ENCODE measurements around the gene KCNK6. TPM values are rescaled to one million over a fixed set of nuclear protein-coding genes. Genes with fewer than 3 reads are reported as not detected.

KCNK6 gene
- total and polyA plus RNA-seq, 2 experiments from 2014 or later, result 9.0 to 14.6 TPM

DNA sequence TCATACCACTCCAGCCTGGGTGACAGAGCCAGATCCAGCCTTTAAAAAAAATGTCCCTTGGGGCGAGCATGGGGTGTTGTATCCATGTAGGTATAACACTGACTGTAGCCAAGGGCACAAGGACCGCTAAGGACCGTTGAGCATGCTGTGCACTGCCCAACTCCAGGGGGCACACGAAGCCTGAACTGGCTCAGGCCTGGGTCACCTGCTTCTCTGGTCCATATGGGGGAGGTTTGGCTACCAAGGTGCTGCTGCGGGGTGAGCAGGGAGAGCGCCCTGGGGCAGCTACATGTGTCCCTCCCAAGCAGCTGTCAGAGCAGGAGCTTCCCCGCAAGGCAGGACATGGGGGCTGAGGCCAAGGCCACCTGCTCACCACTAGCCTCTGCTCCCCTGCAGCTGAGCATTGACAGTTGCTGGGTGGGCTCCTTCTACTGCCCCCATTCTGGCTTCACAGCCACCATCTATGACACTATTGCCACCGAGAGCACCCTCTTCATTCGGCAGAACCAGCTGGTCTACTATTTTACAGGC lies 32.3 kb downstream of the KCNK6 start:
- peaks cover 15% of the 10 kb centered on the region for H3K27me3 Mint-ChIP-seq (ENCODE audit: insufficient read depth, low read depth, poor library complexity)
- Histone ChIP-seq H2AFZ (no peak overlapping the region), H3K4me2 (no peak overlapping the region), H3K36me3 (ENCODE audit: insufficient read depth) (no peaks in the 10 kb centered on the region), H3K9me2 (ENCODE audit: insufficient read depth) (no peaks in the 10 kb centered on the region), H3K4me3 (no peak overlapping the region), H4K20me1 (replicated peaks; ENCODE audit: insufficient read depth) (no peaks in the 10 kb centered on the region), H3K4me1 (ENCODE audit: insufficient read depth) (no peaks in the 10 kb centered on the region), H3K27me3 (ENCODE audit: insufficient read depth) (no peaks in the 10 kb centered on the region), H3K27ac (ENCODE audit: low read depth) (no peak overlapping the region), H3K79me2 (replicated peaks; ENCODE audit: insufficient read depth) (no peaks in the 10 kb centered on the region), H3F3A (replicated peaks; ENCODE audit: low read depth) (0 out of 2 replicates have a peak, but pooled peaks cover 3% of the 10 kb centered on the region)
- TF ChIP-seq EZH2phosphoT487 (IDR thresholded peaks at IDR 0.05; ENCODE audit: unreplicated experiment) (no peak), ZNF114 (CRISPR knock-in tag; IDR thresholded peaks at IDR 0.05) (no peak), ZNF331 (CRISPR knock-in tag; IDR thresholded peaks at IDR 0.05; ENCODE audit: low read depth) (no peak)
- TF ChIP-seq, protein P1, sequence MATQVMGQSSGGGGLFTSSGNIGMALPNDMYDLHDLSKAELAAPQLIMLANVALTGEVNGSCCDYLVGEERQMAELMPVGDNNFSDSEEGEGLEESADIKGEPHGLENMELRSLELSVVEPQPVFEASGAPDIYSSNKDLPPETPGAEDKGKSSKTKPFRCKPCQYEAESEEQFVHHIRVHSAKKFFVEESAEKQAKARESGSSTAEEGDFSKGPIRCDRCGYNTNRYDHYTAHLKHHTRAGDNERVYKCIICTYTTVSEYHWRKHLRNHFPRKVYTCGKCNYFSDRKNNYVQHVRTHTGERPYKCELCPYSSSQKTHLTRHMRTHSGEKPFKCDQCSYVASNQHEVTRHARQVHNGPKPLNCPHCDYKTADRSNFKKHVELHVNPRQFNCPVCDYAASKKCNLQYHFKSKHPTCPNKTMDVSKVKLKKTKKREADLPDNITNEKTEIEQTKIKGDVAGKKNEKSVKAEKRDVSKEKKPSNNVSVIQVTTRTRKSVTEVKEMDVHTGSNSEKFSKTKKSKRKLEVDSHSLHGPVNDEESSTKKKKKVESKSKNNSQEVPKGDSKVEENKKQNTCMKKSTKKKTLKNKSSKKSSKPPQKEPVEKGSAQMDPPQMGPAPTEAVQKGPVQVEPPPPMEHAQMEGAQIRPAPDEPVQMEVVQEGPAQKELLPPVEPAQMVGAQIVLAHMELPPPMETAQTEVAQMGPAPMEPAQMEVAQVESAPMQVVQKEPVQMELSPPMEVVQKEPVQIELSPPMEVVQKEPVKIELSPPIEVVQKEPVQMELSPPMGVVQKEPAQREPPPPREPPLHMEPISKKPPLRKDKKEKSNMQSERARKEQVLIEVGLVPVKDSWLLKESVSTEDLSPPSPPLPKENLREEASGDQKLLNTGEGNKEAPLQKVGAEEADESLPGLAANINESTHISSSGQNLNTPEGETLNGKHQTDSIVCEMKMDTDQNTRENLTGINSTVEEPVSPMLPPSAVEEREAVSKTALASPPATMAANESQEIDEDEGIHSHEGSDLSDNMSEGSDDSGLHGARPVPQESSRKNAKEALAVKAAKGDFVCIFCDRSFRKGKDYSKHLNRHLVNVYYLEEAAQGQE (IDR thresholded peaks at IDR 0.05; ENCODE audit: unreplicated experiment), result no peak
- TF ChIP-seq, protein P2, sequence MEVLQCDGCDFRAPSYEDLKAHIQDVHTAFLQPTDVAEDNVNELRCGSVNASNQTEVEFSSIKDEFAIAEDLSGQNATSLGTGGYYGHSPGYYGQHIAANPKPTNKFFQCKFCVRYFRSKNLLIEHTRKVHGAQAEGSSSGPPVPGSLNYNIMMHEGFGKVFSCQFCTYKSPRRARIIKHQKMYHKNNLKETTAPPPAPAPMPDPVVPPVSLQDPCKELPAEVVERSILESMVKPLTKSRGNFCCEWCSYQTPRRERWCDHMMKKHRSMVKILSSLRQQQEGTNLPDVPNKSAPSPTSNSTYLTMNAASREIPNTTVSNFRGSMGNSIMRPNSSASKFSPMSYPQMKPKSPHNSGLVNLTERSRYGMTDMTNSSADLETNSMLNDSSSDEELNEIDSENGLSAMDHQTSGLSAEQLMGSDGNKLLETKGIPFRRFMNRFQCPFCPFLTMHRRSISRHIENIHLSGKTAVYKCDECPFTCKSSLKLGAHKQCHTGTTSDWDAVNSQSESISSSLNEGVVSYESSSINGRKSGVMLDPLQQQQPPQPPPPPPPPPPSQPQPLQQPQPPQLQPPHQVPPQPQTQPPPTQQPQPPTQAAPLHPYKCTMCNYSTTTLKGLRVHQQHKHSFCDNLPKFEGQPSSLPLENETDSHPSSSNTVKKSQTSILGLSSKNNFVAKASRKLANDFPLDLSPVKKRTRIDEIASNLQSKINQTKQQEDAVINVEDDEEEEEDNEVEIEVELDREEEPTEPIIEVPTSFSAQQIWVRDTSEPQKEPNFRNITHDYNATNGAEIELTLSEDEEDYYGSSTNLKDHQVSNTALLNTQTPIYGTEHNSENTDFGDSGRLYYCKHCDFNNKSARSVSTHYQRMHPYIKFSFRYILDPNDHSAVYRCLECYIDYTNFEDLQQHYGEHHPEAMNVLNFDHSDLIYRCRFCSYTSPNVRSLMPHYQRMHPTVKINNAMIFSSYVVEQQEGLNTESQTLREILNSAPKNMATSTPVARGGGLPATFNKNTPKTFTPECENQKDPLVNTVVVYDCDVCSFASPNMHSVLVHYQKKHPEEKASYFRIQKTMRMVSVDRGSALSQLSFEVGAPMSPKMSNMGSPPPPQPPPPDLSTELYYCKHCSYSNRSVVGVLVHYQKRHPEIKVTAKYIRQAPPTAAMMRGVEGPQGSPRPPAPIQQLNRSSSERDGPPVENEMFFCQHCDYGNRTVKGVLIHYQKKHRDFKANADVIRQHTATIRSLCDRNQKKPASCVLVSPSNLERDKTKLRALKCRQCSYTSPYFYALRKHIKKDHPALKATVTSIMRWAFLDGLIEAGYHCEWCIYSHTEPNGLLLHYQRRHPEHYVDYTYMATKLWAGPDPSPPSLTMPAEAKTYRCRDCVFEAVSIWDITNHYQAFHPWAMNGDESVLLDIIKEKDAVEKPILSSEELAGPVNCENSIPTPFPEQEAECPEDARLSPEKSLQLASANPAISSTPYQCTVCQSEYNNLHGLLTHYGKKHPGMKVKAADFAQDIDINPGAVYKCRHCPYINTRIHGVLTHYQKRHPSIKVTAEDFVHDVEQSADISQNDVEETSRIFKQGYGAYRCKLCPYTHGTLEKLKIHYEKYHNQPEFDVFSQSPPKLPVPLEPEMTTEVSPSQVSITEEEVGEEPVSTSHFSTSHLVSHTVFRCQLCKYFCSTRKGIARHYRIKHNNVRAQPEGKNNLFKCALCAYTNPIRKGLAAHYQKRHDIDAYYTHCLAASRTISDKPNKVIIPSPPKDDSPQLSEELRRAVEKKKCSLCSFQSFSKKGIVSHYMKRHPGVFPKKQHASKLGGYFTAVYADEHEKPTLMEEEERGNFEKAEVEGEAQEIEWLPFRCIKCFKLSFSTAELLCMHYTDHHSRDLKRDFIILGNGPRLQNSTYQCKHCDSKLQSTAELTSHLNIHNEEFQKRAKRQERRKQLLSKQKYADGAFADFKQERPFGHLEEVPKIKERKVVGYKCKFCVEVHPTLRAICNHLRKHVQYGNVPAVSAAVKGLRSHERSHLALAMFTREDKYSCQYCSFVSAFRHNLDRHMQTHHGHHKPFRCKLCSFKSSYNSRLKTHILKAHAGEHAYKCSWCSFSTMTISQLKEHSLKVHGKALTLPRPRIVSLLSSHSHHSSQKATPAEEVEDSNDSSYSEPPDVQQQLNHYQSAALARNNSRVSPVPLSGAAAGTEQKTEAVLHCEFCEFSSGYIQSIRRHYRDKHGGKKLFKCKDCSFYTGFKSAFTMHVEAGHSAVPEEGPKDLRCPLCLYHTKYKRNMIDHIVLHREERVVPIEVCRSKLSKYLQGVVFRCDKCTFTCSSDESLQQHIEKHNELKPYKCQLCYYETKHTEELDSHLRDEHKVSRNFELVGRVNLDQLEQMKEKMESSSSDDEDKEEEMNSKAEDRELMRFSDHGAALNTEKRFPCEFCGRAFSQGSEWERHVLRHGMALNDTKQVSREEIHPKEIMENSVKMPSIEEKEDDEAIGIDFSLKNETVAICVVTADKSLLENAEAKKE (CRISPR knock-in tag; IDR thresholded peaks at IDR 0.05), result no peak
- TF ChIP-seq, protein P3, sequence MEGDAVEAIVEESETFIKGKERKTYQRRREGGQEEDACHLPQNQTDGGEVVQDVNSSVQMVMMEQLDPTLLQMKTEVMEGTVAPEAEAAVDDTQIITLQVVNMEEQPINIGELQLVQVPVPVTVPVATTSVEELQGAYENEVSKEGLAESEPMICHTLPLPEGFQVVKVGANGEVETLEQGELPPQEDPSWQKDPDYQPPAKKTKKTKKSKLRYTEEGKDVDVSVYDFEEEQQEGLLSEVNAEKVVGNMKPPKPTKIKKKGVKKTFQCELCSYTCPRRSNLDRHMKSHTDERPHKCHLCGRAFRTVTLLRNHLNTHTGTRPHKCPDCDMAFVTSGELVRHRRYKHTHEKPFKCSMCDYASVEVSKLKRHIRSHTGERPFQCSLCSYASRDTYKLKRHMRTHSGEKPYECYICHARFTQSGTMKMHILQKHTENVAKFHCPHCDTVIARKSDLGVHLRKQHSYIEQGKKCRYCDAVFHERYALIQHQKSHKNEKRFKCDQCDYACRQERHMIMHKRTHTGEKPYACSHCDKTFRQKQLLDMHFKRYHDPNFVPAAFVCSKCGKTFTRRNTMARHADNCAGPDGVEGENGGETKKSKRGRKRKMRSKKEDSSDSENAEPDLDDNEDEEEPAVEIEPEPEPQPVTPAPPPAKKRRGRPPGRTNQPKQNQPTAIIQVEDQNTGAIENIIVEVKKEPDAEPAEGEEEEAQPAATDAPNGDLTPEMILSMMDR (conservative IDR thresholded peaks at IDR 0.05; ENCODE audit: low read depth in 2 of 2), result peak in 1 of 2 experiments; percentile 20; a peak in 2 of 4 replicates
- no peak overlapping the region for H3K4me3 Mint-ChIP-seq
- ATAC-seq, result peak; percentile 45
- no peak for DNase-seq (ENCODE audit: low spot score)
- H3K4me1 Mint-ChIP-seq, result peaks cover 8% of the 10 kb centered on the region; the same call in 2 of the 3 replicates
- no peaks in the 10 kb centered on the region for H3K36me3 Mint-ChIP-seq (ENCODE audit: low read depth)
- no peaks in the 10 kb centered on the region for H3K9me3 Mint-ChIP-seq
- H3K27ac Mint-ChIP-seq, result no peak overlapping the region

Data from GM23338 (cell line).